ENCODE measurements around the gene ANKS1B.

The ANKS1B gene

GRCh38 chr12:98727196-98727595, 1257.5 kb downstream of the ANKS1B start:
- DNase-seq (ENCODE audit: low read depth): no peak

GRCh38 chr12:98725476-98726247, 1259.1 kb downstream of the ANKS1B start:
- peak; percentile 46 for DNase-seq (ENCODE audit: low read depth)

DNA sequence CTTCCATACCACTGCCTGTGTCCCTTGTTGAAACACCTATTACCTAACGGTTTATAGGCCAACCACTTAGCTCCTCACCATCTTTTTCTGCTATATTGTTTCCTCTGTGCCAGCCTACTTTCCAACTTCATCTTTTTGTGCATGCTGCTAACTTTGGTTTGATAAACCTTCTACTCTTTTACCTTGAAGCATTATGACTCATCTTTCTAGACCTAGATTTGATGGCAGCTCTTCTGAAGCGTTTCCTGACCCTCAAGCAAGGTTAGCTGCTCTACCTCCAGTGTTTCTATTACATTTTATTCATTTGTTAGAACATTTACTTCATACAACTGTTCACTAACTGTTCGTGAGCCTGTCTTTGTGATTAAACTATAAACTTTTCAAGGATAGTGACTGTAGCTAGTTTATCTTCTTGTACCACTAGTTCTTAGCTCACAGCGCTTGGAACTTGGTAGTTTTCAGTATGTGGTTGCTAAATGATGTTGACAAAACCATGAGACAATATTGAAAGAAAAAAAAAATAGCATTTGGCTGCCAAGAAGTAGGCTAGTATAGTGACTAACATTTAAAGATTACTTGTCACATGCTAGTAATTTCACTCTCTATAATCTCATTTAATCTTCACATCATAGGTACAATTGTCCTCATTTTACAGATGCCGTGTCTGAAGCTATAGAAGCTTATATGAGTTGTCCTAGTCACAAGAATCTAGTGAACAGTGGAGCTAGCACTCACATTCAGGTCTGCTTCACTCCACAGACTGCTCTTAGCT, 1260.2 kb downstream of the ANKS1B start:
- DNase-seq (ENCODE audit: low read depth): no peak

DNA sequence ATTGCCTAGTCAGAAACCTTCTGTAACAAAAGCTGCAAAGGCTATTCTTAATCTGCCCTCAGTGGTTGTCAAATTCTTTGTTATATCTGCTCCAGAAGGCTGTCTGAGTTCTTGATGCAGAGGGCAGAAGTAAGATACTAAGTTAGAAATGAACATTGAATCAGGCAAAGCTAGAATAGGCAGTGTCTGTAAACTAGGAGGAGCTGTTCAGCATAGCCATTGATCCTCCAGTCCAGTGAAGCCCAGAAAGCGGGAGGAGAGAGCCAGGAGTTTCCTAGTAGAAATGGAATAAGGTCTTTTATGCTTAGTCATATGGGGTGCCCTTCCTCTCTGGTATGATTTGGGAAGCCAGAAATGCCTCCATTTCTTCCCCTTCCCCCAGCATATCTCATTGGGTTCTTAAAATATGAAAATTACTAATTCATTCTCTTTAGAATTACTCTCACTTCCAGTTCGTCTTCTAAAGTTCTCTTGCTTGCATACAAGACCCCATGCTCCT, 1263.5 kb downstream of the ANKS1B start:
- DNase-seq (ENCODE audit: low read depth): no peak

- DNase-seq (ENCODE audit: low read depth): no peak
Observed at GRCh38 chr12:98719515-98720504, 1264.9 kb downstream of the ANKS1B start.

DNA sequence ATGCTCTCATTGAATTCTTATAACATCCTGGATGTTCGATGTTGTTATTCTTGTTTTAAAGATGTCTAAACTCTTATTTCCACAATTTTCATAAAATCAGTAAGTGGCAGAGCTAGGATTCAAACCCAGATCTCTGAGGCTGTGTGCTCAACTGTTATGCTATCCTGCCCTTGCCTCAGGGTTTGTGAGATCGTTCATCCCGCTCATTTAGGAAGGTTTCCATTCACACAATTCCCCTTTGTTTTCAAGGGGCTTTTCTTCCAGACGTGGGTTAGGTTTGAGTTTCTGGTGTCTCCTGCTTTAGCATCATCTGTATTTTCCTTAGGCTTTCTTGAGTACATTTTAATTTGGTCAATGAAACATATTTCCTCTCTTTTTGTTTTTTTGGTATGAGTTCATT, 1270.3 kb downstream of the ANKS1B start:
- no peak for DNase-seq (ENCODE audit: low read depth)

DNA sequence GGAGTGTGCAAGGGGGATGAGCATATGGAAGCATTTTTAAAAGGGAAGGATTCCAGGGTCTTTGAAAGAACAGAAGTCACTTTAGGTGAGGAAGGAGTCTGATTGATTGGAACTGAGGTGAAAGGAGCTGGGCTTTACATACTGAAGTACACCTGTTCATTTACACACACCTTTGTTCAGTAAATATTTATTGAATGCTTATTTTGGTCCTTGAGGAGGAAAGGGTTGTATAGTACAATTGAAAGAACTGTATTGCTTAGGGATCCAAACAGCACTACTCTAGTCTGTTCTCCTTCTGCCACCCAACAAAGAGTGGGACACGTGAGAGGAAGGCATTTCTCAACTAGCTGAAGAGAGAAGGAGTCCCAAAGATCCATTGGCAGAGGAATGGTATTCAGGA, 1275.7 kb downstream of the ANKS1B start:
- no peak for DNase-seq (ENCODE audit: low read depth)

GRCh38 chr12:98701166-98701565, 1283.6 kb downstream of the ANKS1B start:
- no peak for DNase-seq (ENCODE audit: low read depth)

GRCh38 chr12:98699586-98699985, 1285.2 kb downstream of the ANKS1B start:
- DNase-seq (ENCODE audit: low read depth): no peak

GRCh38 chr12:98698603-98699463, 1285.9 kb downstream of the ANKS1B start:
- DNase-seq (ENCODE audit: low read depth): peak; percentile 20

DNA sequence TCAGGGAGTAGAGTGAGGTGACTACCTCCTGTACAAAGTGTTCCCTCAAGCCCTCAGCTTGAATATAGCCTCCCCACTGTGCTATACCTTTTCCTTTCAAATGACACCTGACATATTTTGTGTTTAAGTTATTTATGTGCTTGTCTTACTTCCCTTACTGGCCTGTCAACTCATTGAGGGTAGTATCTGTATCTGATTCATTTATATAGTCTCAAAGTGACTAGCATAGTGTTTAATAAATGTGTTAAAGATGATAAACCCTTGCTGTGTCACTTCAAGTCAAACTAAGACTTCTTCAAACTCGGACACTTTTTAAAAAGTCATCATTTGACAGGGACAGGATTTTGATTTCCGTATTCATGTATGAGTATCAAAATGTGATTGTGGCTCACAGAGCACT, 1287.5 kb downstream of the ANKS1B start:
- DNase-seq (ENCODE audit: low read depth): no peak

DNA sequence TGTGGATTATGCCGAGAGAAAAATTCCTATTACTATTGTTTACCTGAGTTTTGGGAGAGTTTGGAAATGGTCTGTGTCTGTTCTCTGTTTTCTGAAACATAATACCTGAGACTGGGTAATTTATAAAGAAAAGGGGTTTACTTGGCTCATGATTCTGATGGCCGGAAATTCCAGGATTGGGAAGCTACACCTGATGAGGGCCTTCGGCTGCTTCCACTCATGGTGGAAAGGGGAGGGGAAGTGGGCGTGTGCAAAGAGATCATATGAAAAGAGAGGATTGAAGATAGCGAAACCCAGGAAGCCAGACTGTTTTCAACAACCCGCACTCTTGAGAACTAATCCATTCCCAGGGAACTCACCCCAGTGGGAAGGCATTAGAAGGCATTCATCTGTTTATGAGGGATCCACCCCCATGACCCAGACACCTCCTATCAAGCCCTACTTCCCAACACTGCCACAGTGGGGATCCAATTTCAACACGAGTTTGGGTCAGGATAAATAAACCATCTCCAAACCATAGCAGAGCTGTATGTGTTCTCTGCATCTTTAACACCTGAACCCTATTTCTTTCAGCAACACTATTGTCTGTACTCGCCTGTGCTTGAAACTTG, 1288.6 kb downstream of the ANKS1B start:
- no peak for DNase-seq (ENCODE audit: low read depth)

DNA sequence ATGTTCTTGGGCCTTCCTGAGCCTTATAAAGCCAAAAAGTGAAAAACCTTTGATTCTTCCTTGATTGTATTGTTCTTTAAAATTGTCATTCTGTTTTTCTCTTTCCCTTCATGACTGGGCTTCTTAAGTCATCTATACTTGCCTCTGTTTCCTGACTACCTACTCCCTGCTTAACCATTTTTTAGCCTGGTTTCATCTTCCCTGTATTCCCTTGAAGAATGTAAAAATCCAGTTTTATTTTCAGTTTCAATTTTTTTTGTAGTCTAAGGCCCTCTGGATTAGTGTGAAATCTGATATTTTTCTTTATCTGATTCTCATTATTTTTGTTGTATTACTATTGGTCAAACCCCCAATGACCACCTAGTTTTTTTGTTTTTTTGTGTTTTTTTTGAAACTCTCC, 1293.4 kb downstream of the ANKS1B start:
- no peak for DNase-seq (ENCODE audit: low read depth)

DNA sequence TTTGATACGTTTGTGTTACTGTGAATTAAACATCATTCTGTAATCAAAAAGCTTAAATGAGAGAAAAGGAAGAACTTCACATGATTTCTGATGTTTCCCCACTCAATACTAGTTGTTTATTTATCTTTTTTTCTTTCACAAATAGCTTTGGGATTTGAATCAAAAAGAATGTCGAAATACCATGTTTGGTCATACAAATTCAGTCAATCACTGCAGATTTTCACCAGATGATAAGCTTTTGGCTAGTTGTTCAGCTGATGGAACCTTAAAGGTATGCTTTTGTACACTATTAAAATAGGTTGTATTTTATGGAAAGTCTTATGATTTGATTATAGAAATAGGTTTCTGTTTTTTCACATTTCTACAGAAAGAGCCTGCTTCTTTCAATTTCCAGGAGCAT, 1298.1 kb downstream of the ANKS1B start:
- no peak for DNase-seq (ENCODE audit: low read depth)
